ENCODE results near the gene FAM110D.

- no peak for TF ChIP-seq CTCF (IDR thresholded peaks at IDR 0.05; ENCODE audit: low read length)
- TF ChIP-seq EZH2 (IDR thresholded peaks at IDR 0.05; ENCODE audit: borderline replicate concordance, low read length) = no peak
Observed at GRCh38 chr1:26132128-26132833, 26.6 kb upstream of the FAM110D start.
